GM23248 (cell line): ENCODE data around the gene LCP2. TPM values are rescaled to one million over a fixed set of nuclear protein-coding genes. Genes with fewer than 3 reads are reported as not detected.

Experiments
- DNase-seq: peaks from one replicate; pipeline ENCODE4 v3.0.0-alpha.2; 2015
- H2AFZ ChIP-seq: fragments of 200-600 bp; sonication (generic); 2 replicates; pipeline ENCODE4 v1.6.1; 2016; ENCODE audit warnings: antibody characterized with exemption
- H3F3A ChIP-seq: fragments of 200-600 bp; sonication (generic); 2 replicates; pipeline ENCODE4 v1.6.1; 2016; ENCODE audit warnings: mild to moderate bottlenecking, antibody characterized with exemption, mixed run types; ENCODE audit not compliant: insufficient read depth
- H3K27ac ChIP-seq: fragments of 200-600 bp; sonication (generic); 2 replicates; pipeline ENCODE4 v1.5.1; 2016; ENCODE audit warnings: mild to moderate bottlenecking
- H3K27me3 ChIP-seq: fragments of 200-600 bp; sonication (generic); replicated peaks from 2 replicates; pipeline ENCODE4 v1.6.1; 2016; ENCODE audit warnings: mild to moderate bottlenecking; ENCODE audit not compliant: insufficient read depth
- H3K36me3 ChIP-seq: fragments of 200-600 bp; sonication (generic); 2 replicates; pipeline ENCODE4 v1.6.1; 2016; ENCODE audit warnings: low read depth, mild to moderate bottlenecking
- H3K4me1 ChIP-seq: fragments of 200-600 bp; sonication (generic); 2 replicates; pipeline ENCODE4 v1.6.1; 2016; ENCODE audit warnings: mild to moderate bottlenecking; ENCODE audit not compliant: insufficient read depth
- H3K4me2 ChIP-seq: fragments of 200-600 bp; sonication (generic); one replicate; pipeline ENCODE4 v1.6.1; 2016; ENCODE audit warnings: mild to moderate bottlenecking; ENCODE audit not compliant: unreplicated experiment
- H3K4me3 ChIP-seq: fragments of 200-600 bp; sonication (generic); 2 replicates; pipeline ENCODE4 v1.5.1; 2016; ENCODE audit warnings: mild to moderate bottlenecking
- H3K79me2 ChIP-seq: fragments of 200-600 bp; sonication (generic); 2 replicates; pipeline ENCODE4 v1.6.1; 2016; ENCODE audit warnings: mild to moderate bottlenecking; ENCODE audit not compliant: insufficient read depth
- H3K9ac ChIP-seq: fragments of 200-600 bp; sonication (generic); 2 replicates; pipeline ENCODE4 v1.6.1; 2016; ENCODE audit warnings: mild to moderate bottlenecking
- H3K9me2 ChIP-seq: fragments of 200-600 bp; sonication (generic); 2 replicates; pipeline ENCODE4 v1.6.1; 2016; ENCODE audit warnings: mixed run types, mild to moderate bottlenecking, moderate library complexity; ENCODE audit not compliant: insufficient read depth
- H3K9me3 ChIP-seq: fragments of 200-600 bp; sonication (generic); one replicate; pipeline ENCODE4 v1.6.1; 2017; ENCODE audit warnings: low read depth
- H4K20me1 ChIP-seq: fragments of 200-600 bp; sonication (generic); 2 replicates; pipeline ENCODE4 v1.6.0; 2016; ENCODE audit not compliant: insufficient read depth
- EZH2 ChIP-seq: fragments of 200-600 bp; sonication (generic); IDR thresholded peaks from 2 replicates; pipeline ENCODE4 v1.6.1; 2018; ENCODE audit warnings: antibody characterized with exemption, mild to moderate bottlenecking; ENCODE audit not compliant: insufficient read depth, poor library complexity, severe bottlenecking
- EZH2phosphoT487 ChIP-seq: fragments of 200-600 bp; sonication (generic); IDR thresholded peaks from 2 replicates; pipeline ENCODE4 v1.6.1; 2018; ENCODE audit warnings: antibody characterized with exemption, moderate library complexity, mild to moderate bottlenecking, low read depth; ENCODE audit not compliant: insufficient read depth
- WGBS, 2 experiments: methylation state at CpG; one replicate each; pipeline ENCODE4 v1.1.6; 2015 to 2017; ENCODE audit warnings: low lambda C conversion rate in 2 of 2, low coverage in 1 of 2; ENCODE audit errors: missing lambda C conversion rate in 2 of 2; 5-methylcytosine and 5-hydroxymethylcytosine counted together
- in situ Hi-C: fragments of 300-500 bp; cut with MboI; formaldehyde crosslinking; loops from 2 replicates; pipeline ENCODE4 v1.15.0; 2020
- polyA plus RNA-seq: library from polyadenylated mRNA; unstranded; fragments of >200 nt; fragmentation: Nextera tagmentation; extraction: Ambion mirVana; gene quantifications from 2 replicates; pipeline ENCODE4 v1.2.1, GENCODE V29; 2016
- total RNA-seq: library from RNA; depleted of rRNA; stranded (reverse); fragments of >200 nt; shearing (Covaris generic); gene quantifications from 2 replicates; pipeline ENCODE4 v1.2.3, GENCODE V29; 2014

The LCP2 gene
- total and polyA plus RNA-seq, 2 experiments from 2014 or later, result not detected

DNA sequence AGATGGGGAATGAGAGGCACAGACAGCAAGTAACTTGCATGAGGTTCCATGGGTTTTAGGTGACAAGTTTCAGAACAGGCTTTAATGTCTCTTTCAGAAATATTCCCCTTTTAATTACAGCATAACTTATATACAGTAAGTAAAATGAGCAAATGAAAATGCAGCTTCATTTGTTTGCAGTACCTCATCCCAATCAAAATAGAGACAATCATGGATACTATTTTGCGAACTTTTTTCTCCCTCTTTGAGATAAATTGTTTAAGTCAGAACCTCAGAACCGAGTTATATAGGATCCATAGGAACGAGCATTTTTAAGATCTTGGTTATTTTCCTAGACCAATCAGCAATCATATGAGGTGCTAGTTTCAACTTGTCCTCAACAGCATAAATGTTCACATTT lies 3.5 kb downstream of the LCP2 start:
- WGBS, 2 experiments, result 55 to 57% methylated on average over 3 of the region's 3 CpGs
- Histone ChIP-seq H2AFZ (no peak overlapping the region), H3K4me3 (no peak overlapping the region), H3K27me3 (peaks cover 50% of the 10 kb centered on the region), H3K27ac (no peak overlapping the region), H3K4me1 (no peaks in the 10 kb centered on the region), H4K20me1 (no peaks in the 10 kb centered on the region), H3K9ac (no peak overlapping the region), H3K9me2 (no peaks in the 10 kb centered on the region), H3F3A (no peaks in the 10 kb centered on the region), H3K36me3 (no peaks in the 10 kb centered on the region), H3K79me2 (no peaks in the 10 kb centered on the region), H3K9me3 (no peaks in the 10 kb centered on the region), H3K4me2 (no peak overlapping the region)
- TF ChIP-seq EZH2phosphoT487, result no peak
- TF ChIP-seq EZH2, result no peak
- DNase-seq, result no peak
- in situ Hi-C loops, result no loop called here

DNA sequence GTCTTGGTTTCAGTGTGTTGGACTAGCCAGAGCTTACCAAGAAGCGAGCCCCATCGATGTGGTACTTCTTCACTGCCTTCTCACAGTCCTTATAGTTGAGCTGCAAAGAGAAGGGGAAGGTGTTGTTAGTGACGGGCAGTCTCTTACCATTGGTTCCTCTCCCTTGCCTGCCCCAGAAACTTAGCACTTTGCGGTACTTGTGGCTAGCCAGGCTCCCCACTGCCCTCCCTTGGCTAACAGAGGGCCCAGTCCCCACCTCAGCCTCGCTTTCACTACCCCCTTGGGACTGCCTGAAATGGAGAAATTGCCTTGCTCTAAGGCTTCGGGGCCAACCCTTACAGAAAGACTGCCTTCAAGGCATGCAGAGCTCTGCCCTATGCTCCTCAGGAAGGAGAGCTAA lies 4.3 kb downstream of the LCP2 start:
- DNase-seq, result no peak
- in situ Hi-C loops, result no loop called here
- Histone ChIP-seq H3K79me2 (no peaks in the 10 kb centered on the region), H3K36me3 (no peaks in the 10 kb centered on the region), H3K9me2 (no peaks in the 10 kb centered on the region), H3K4me3 (no peak overlapping the region), H3K9me3 (no peaks in the 10 kb centered on the region), H3K9ac (no peak overlapping the region), H4K20me1 (no peaks in the 10 kb centered on the region), H3K27me3 (peaks cover 50% of the 10 kb centered on the region), H3K4me2 (no peak overlapping the region), H3F3A (no peaks in the 10 kb centered on the region), H3K4me1 (no peaks in the 10 kb centered on the region), H2AFZ (no peak overlapping the region), H3K27ac (no peak overlapping the region)
- 41 to 43% methylated on average over 6 of the region's 6 CpGs for WGBS, 2 experiments
- no peak for TF ChIP-seq EZH2
- TF ChIP-seq EZH2phosphoT487, result no peak

DNA sequence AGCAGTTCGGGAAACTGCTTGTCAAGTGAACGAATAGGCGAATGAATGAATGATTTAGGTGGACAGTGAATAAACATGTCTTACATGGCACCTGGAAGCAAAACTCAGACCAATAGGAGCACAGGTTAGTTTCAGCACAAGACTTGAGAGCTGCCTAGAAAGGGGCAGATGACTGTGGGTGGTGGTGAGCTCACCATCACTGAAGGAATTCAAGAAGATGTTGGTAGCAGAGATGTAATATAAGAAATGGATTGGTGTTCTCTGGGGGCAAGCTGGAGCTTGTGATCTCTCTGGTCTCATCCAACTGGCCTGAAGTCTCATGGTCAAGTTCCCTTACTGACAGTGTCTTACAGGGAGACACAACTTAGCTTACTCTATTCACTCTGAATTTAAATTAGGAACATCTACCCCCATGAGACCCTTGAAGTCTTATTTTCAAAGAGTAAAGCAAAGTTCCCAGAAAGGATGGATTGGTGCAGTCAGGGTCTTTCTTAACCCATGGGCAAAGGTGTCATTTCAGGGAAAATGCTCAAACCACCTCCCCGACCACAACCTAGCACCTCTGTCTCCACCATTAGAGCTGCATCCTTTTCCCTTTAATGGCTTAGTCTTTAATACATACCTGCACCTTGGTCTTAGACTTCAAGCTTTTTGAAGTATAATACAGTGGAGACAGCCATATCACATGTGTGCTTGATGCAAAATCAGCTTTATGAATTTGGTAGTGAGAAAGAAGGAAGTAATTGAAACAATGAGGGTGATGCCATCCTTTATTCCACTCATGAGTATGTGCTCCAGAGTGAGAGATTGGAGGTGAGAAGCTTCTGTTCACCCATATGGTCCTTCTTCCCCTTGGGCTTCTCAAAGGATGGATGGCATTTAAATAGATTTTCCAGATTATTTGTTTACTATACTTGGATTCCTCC lies 5.1 kb downstream of the LCP2 start:
- in situ Hi-C loops, result no loop called here

DNA sequence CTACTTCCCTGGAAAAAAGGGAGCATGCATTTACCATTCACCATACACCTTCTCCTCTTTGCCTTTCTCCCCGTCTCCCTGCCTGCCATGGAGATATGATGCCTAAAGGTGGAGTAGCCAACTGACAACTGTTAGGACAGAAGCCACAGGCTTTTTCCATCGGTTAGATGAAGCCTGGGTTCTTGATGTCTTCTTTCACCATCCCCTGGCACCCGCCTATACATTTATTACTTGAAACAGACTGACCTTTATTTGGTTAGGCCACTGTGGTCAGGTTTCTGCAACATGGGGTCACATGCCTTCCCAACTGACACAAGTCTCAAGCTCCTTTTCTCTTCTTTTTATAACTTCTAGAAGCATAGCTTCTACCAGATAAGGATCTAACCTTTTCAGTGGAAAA lies 7.1 kb downstream of the LCP2 start:
- WGBS, 2 experiments, result 29 to 32% methylated on average over 3 of the region's 3 CpGs

More for the DNA sequence above, 5.1 kb downstream of the LCP2 start:
- no peaks in the 10 kb centered on the region for H3K79me2 ChIP-seq
- WGBS, 2 experiments, result 56 to 60% methylated on average over 4 of the region's 4 CpGs
- H3K36me3 ChIP-seq, result no peaks in the 10 kb centered on the region
- peaks cover 44% of the 10 kb centered on the region for H3K27me3 ChIP-seq
- no peak for DNase-seq
- H3K9me3 ChIP-seq, result no peaks in the 10 kb centered on the region
- H2AFZ ChIP-seq, result no peak overlapping the region
- no peak overlapping the region for H3K4me3 ChIP-seq
- H3K4me1 ChIP-seq, result no peaks in the 10 kb centered on the region
- no peak overlapping the region for H3K4me2 ChIP-seq
- H3F3A ChIP-seq, result no peaks in the 10 kb centered on the region
- no peak overlapping the region for H3K9ac ChIP-seq
- H3K27ac ChIP-seq, result no peak overlapping the region
- no peaks in the 10 kb centered on the region for H4K20me1 ChIP-seq
- no peaks in the 10 kb centered on the region for H3K9me2 ChIP-seq
- TF ChIP-seq EZH2 (no peak), EZH2phosphoT487 (no peak)

More for the DNA sequence above, 7.1 kb downstream of the LCP2 start:
- no peak overlapping the region for H3K4me2 ChIP-seq
- TF ChIP-seq EZH2phosphoT487 (no peak), EZH2 (no peak)
- no peaks in the 10 kb centered on the region for H3K9me3 ChIP-seq
- no peak overlapping the region for H3K4me3 ChIP-seq
- no peaks in the 10 kb centered on the region for H3F3A ChIP-seq
- H2AFZ ChIP-seq, result no peak overlapping the region
- H3K4me1 ChIP-seq, result no peaks in the 10 kb centered on the region
- H3K36me3 ChIP-seq, result no peaks in the 10 kb centered on the region
- H3K27me3 ChIP-seq, result peaks cover 38% of the 10 kb centered on the region
- H3K9ac ChIP-seq, result no peak overlapping the region
- H4K20me1 ChIP-seq, result no peaks in the 10 kb centered on the region
- no peaks in the 10 kb centered on the region for H3K79me2 ChIP-seq
- no peak for DNase-seq
- in situ Hi-C loops, result no loop called here
- H3K27ac ChIP-seq, result no peak overlapping the region
- H3K9me2 ChIP-seq, result no peaks in the 10 kb centered on the region
